ENCODE data around the gene TMED4. TPM values are rescaled to one million over a fixed set of nuclear protein-coding genes. Genes with fewer than 3 reads are reported as not detected.
"Not testable (repeated sequence)": the region's sequence is repeated elsewhere in the genome, so short reads cannot be mapped to it uniquely, and the experiment has no call there.

TMED4 gene
- total RNA-seq, 1 donor from 2014 or later, result 49.7 TPM

GRCh38 chr7:44609829-44610228 lies 27.8 kb upstream of the TMED4 start:
- ATAC-seq (no peak), DNase-seq (ENCODE audit: missing footprints) (no peak)
- intact Hi-C loops (cut with DNase I), result no loop called here

GRCh38 chr7:44608916-44609648 lies 27.1 kb upstream of the TMED4 start:
- intact Hi-C loops (cut with DNase I), result no loop called here
- no peak for DNase-seq (ENCODE audit: missing footprints)
- no peak for ATAC-seq

DNA sequence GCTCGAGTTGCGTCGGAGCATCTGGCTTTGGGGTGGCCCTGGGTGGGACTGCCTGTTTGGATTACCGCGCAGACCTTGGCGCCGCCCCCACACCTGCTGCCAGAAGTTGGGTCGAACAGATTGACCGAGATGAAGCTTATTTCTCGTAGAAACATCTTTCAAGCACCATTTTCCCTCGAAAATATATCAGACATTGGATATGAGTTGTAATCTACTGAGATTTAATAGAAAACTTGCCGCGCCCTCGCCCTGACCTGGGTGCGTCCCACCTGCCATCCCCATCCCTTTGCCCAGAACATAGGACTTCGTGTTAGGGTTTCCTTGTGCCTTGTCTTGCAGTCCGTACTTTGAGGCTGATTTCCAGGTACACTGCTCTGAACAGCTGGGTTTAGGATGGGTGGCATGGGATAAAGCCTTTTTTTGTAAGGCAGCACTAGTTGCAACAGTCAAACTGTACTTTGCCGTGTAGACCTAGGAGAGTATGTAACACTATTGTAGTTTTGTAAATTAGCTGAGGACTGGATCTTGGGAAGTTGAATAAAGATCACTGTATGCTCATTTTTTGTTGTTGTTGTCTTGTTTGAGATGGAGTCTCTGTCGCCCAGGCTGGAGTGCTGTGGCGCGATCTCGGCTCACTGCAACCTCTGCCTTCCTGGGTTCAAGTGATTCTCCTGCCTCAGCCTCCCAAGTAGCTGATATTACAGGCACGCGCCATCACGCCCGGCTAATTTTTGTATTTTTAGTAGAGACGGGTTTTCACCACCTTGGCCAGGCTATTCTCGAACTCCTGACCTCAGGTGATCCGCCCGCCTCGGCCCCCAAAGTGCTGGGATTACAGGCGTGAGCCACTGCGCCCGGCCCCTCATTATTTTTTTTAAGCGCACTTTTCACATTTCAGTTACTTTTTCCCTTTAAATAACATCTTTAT lies 25.4 kb upstream of the TMED4 start:
- intact Hi-C loops (cut with DNase I), result loop anchor here (2.0 kb wide), 2 partner anchors 47 to 87 kb away; no protein-coding TSS in a partner anchor
- no peak for ATAC-seq
- no peak for DNase-seq (ENCODE audit: missing footprints)

DNA sequence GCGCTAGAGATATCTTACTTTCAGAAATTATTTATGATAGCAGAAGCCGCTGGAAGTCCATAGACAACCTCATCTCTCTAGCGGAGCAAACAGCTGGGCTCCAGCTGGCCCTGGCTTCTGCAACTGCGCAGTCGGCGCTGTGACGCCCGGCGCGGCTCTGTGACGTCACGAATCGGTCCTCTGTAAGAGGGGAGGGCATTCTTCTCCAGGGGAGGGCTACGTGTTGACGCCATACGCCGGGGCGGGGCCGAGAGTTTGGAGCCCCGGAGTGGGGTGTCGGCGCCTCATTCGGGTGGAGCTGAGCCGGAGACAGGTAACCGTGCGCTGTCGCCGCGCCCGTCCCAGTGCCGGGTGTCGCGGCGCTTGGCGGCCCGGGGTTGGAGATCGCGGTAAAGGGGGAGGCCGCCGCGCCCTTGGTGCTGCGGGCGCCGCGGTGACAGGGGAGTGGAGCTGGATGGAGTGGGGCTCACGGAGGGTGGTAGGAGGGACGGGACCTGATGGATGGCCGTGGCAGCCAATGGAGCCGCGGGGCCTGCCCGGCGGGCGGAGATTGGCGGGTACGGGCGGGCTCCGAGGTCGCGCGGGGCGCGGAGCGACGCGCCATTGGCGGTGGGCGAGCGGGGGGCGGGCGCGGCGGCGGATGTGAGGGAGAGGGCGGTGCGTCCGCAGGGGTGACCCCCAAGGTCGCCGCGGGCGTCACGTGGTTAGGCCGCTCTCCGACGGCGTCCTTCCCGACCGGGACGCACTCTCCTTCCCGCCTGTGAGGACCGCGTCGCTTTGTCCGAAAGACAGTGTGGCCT lies 24.5 kb upstream of the TMED4 start, which contains the start of gene OGDH:
Gene OGDH, plus strand, starts transcription at position 287 of the 800 bp plus-strand sequence. CDS start 17,717 bp downstream, outside the sequence.
- intact Hi-C loops (cut with DNase I), result loop anchor here (1.0 to 2.0 kb wide), 4 partner anchors 48 to 242 kb away; partner anchors contain the start of genes H2AZ2 and PPIA
- peak; percentile 100 for DNase-seq (ENCODE audit: missing footprints)
- ATAC-seq, result peak; percentile 98

DNA sequence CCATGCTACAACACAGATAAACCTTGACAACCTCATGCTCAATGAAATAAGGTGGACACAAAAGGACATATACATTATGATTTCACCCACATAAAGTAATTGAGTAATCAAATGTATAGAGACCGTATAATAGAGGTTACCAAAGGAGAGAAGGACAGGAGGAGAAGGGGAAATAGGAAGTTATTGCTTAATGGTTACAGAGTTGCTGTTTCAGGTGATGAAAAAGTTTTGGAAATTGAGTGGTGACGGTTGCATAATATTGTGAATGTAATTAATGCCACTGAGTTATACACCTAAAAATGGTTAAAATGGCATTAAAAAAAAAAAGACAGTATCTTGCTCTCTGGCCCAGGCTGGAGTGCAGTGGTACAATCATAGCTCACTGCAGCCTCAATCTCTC lies 22.9 kb upstream of the TMED4 start:
- intact Hi-C loops (cut with DNase I), result no loop called here
- ATAC-seq, result no peak

GRCh38 chr7:44603193-44603592 lies 21.2 kb upstream of the TMED4 start:
- DNase-seq (ENCODE audit: missing footprints) (no peak), ATAC-seq (no peak)
- intact Hi-C loops (cut with DNase I), result no loop called here

More for the DNA sequence above, 22.9 kb upstream of the TMED4 start:
- DNase-seq (ENCODE audit: missing footprints), result no peak

DNA sequence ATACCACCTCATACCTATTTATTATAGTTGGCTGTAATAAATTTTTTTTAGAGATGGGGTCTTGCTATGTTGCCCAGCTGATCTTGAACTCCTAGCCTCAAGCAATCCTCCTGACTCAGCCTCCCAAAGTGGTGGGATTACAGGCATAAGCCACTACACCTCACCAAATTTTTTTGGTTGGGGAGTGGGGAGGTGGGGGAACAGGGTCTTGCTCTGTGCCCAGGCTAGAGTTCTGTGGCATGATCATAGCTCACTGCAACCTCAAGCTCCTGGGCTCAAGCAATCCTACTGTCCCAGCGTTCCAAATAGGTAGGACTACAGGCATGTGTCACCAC lies 20.5 kb upstream of the TMED4 start:
- ATAC-seq (no peak), DNase-seq (ENCODE audit: missing footprints) (no peak)
- intact Hi-C loops (cut with DNase I), result no loop called here

DNA sequence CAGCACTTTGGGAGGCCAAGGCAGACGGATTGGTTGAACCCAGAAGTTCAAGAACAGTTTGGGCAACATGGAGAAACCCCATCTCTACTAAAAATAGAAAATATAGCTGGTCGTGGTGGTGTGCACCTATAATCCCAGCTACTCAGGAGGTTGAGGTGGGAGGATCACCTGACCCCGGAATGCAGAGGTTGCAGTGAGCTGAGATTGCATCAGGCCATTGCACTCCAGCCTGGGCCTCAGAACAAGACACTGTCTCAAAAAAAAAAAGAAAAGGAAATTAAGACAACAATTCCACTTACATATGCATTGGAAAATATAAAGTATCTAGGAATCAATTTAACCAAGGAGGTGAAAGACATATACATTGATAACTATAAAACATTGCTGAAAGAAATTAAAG lies 17.2 kb upstream of the TMED4 start:
- no peak for DNase-seq (ENCODE audit: missing footprints)
- ATAC-seq, result no peak
- intact Hi-C loops (cut with DNase I), result no loop called here

DNA sequence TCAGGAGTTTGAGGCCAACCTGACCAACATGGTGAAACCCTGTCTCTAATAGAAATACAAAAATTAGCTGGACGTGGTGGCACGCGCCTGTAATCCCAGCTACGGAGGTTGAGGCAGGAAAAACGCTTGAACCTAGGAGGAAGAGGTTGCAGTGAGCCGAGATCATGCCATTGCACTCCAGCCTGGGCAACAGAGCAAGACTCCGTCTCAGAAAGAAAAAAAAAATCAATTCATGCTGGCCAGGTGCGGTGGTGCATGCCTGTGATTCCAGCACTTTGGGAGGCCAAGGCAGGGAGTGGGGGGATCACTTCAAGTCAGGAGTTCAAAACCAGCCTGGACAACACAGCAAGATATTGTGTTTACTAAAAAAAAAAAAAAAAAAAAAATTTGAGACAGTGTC lies 15.2 kb upstream of the TMED4 start:
- DNase-seq (ENCODE audit: missing footprints); ATAC-seq; intact Hi-C loops (cut with DNase I): not testable (repeated sequence)

GRCh38 chr7:44595934-44596635 lies 14.1 kb upstream of the TMED4 start:
- ATAC-seq (peak; percentile 85), DNase-seq (ENCODE audit: missing footprints) (no peak)
- intact Hi-C loops (cut with DNase I), result no loop called here

GRCh38 chr7:44590910-44591309 lies 8.9 kb upstream of the TMED4 start:
- DNase-seq (ENCODE audit: missing footprints), result no peak
- no peak for ATAC-seq
- intact Hi-C loops (cut with DNase I), result no loop called here

GRCh38 chr7:44587843-44588711 lies 6.0 kb upstream of the TMED4 start:
- intact Hi-C loops (cut with DNase I), result loop anchor here (2.0 to 10.0 kb wide), 3 partner anchors 259 to 397 kb away; no protein-coding TSS in a partner anchor
- ATAC-seq, result peak; percentile 51

DNA sequence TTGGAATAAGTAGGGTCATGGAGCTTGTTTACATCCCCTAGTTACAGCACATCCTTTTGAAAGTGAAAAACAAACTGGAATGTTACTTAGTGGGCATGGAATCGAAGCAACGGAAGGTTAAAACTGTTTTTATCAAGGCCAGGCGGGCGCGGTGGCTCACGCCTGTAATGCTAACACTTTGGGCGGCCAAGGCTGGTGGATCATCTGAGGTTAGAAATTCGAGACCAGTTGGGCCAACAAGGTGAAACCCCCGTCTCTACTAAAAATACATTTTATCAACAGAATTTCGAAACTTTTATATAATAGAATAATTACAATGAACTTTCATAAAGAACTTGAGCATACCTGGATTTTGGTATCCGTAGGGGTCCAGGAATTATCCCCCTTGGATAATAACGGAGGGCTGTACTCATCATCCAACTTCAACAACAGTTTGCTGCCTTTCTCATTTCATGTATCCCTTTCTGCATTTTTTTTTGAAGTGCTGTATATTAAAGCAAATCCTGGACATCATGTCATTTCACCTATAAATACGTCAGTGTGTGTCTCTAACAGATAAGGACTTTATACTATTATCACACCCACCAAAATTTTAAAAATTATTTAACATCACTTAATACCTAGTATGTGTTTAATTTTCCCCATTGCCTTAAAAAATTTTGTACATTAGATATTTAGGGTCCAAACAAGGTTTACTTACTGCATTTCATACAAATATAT lies 1.3 kb upstream of the TMED4 start:
- no peak for DNase-seq (ENCODE audit: missing footprints)
- intact Hi-C loops (cut with DNase I), result loop anchor here (10.0 kb wide), 1 partner anchor 401 kb away; no protein-coding TSS in a partner anchor
- no peak for ATAC-seq

More at GRCh38 chr7:44587843-44588711, 6.0 kb upstream of the TMED4 start:
- DNase-seq (ENCODE audit: missing footprints), result no peak

DNA sequence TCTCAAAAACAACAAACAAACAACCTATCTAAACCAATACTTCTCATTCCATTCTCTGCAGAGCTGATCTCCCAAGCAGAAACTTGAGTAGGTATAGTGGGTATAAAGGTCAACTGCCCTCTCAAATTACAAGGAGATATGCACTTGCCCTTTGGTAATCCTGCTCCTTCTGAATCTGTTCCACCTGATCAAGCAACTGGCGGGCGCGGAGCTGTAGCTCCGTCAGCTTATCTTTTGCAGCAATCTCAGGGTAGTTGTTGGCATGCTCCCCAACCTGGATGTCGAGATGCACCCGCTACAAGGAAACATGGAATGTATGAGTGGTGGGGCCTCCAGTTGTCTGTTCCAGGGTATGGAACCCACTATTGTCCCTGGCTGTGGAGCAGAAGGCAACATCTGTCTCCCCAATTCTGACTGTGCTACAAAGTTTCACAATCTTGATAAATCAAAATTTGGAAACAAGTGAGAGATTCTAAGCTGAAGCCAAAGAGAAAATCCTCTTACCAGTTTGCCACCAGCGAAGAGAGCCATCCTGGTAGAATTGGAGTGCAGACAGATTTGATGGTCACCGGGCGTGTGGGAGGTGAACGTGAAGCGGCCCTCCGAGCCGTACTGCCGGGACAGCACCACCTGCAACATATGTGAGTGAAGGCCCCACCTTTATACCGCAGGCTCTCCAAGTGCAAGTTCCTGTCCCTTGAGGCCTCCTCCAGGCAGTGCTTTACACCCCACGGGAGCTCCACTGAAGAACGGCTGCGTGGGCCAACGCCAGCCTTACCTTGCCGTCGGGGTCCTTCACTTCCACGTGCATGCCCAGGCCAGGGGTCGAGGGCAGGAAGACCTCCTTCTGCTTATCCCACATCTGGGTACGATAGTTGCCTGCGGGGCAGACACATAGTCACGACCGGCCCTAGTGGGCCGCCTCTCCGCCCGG lies 819 bp downstream of the TMED4 start:
- intact Hi-C loops (cut with DNase I), result loop anchor here (10.0 kb wide), 1 partner anchor 404 kb away; no protein-coding TSS in a partner anchor
- ATAC-seq (peak; percentile 0), DNase-seq (ENCODE audit: missing footprints) (no peak)

- DNase-seq (ENCODE audit: missing footprints), result no peak
- intact Hi-C loops (cut with DNase I), result loop anchor here (10.0 kb wide), 1 partner anchor 539 kb away; the partner anchor contains the start of gene TBRG4
- no peak for ATAC-seq
These were observed 5.8 kb downstream of the TMED4 start for GRCh38 chr7:44576228-44576627.
